GM18873 (cell line): ENCODE data around the gene CATSPER2.
"Not testable (repeated sequence)": the region's sequence is repeated elsewhere in the genome, so short reads cannot be mapped to it uniquely, and the experiment has no call there.

Source experiments
- ATAC-seq: cut with Tn5 transposase; IDR thresholded peaks from one replicate; pipeline ENCODE4 v1.9.1; 2021; ENCODE audit warnings: mild to moderate bottlenecking, moderate library complexity, moderate number of reproducible peaks; ENCODE audit not compliant: unreplicated experiment, low FRiP score

Gene CATSPER2

DNA sequence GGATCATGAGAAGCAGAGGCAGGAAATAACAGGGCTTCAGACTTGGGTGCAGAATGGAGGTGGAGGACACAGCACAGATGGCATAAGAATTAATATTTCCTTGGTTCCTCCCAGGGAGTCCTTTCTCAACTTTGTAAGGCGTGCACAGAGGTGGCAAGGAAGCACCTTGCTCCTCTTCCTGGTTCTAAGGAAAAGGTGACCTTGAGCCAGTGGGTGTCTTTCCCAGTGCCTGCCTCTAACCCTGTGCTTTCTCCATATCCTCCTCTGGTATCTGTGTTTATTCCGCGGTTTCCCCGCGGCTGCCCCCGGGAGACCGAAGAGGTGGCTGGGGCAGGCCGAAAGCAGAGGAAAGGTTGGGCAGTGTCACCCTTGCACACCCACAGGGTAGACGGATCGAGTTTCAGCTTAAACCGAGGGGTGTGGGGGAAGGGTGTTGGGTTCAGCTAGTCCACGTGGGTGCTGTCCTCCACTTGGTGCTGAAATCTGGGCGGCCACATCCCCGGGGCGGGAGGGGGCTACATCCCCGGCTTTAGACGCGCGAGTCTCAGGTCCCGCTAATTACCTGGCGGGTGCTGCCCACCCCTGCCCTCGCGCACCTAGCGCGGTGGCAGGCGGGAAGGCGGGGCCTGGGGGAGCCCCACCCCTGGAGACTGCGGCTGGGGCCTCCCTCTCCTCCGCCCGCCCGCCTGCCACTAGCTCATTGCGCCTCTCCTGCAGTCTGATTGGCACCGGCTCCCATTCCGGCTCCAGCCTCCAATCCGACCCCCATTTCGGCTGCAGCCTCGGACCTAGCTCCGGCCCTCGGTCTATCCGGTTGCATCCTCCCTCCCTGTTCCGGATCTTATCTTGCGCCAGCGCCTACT, 55.1 kb downstream of the CATSPER2 start, which contains the start of gene CKMT1B:
TSS of gene CKMT1B (plus strand) at position 700 of the 863 bp plus-strand sequence. CDS start 192 bp downstream, outside the sequence.
- ATAC-seq = not testable (repeated sequence)

DNA sequence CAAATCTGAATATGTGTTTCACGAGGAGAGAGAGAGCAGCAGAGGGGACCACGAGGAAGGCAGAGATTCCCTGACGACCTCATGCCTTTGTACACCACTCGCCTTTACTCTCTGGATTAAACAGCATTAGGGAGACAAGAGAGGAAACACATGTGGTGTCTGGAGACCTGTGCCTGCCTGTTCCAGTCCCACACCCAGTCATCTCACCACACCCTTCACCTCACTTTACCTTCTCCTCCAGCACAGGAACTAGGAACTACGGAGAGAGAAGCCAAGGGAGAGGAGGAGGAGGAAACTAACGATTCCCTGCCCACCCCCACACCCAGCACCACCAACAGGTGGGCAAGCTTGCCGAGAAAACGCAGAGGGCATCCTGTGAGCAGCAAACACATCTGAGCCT, 55.8 kb downstream of the CATSPER2 start:
- ATAC-seq = not testable (repeated sequence)

DNA sequence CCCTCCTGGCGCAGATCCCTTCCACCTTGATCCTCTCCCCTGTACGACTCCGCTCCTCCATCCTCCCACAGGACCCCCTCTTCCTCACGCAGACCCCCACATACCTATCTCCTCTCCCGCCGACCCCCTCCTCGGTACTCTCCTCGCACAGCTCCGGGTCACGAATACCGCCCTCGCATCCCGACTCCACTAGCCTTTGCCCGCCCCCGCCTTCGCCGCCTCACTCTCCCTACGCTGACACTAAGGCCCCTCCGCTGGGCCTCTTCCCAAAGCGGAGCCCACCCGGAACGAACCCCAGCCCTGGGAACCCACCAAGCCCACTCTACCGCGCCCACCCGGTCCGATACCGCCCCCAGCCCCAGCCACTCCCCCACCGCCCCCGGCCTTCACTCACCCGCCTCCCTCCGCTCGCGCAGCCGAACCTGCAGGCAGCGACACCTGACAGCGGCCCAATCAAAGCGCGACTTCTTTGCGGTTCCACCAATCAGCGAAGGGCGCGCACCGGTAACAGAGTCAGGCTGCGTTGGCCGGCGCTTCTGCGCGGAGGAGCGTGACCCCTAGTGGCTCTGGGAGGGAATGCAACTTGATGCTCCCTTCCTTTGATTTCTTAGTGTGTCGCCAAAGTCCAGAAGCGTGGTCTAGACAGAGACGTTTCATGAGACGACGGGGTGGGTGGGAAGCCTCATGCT, 58.7 kb downstream of the CATSPER2 start, which contains the start of gene PPIP5K1:
TSS of gene PPIP5K1 (minus strand) at position 431 of the 689 bp plus-strand sequence. CDS start 5,704 bp downstream, outside the sequence.
- peak; percentile 90 for ATAC-seq
